Gastrocnemius medialis (tissue), 4 donors: ENCODE measurements around the gene CHST8.
A peak's percentile ranks its signal among the peaks of the same experiment; 100 is the strongest.

Experiments used
- CTCF ChIP-seq, 5 experiments: fragments of 450-650 bp in 3 of 5; fragments of 200-600 bp in 2 of 5; sonication (generic) in 2 of 5; IDR thresholded peaks in 4 of 5; conservative IDR thresholded peaks in 1 of 5; 1 replicate in 4 of 5; 2 replicates in 1 of 5; pipeline ENCODE4 v1.5.1; 2016 to 2019; ENCODE audit warnings: antibody characterized with exemption in 5 of 5, mild to moderate bottlenecking in 3 of 5, moderate library complexity in 3 of 5
- POLR2A ChIP-seq, 2 donors: fragments of 450-650 bp; IDR thresholded peaks; one replicate each; pipeline ENCODE4 v1.6.1; 2017; ENCODE audit warnings: antibody characterized with exemption in 2 of 2, mild to moderate bottlenecking in 2 of 2, moderate library complexity in 2 of 2

GRCh38 chr19:33795370-33796163 is 173.8 kb downstream of the CHST8 start:
- TF ChIP-seq CTCF (IDR thresholded peaks at IDR 0.05 in 4 of 5, conservative IDR thresholded peaks at IDR 0.05 in 1 of 5) (peak; percentile 53 to 81 (median 77)), POLR2A (IDR thresholded peaks at IDR 0.05) (peak; percentile 39 to 63)
